T47D (cell line): ENCODE data around the gene AXIN1.
"Not testable (repeated sequence)": the region's sequence is repeated elsewhere in the genome, so short reads cannot be mapped to it uniquely, and the experiment has no call there.

Source experiments
- DNase-seq, 2 experiments: peaks; one replicate each; pipeline versions ENCODE4 v3.0.0 to v3.0.0-alpha.2; 2011 to 2012; ENCODE audit warnings: low read depth in 1 of 2, low spot score in 1 of 2
- JUND ChIP-seq: IDR thresholded peaks from 2 replicates; pipeline ENCODE4 v1.6.1; 2012; ENCODE audit warnings: low read depth
- in situ Hi-C: cut with HindIII; loops from 2 replicates; pipeline ENCODE4 v1.10.0; 2016; ENCODE audit warnings: low sequenced_read_pairs, low pct_unique_long_range_greater_than_20kb

Gene AXIN1

GRCh38 chr16:369866-370436, 17.4 kb upstream of the AXIN1 start:
- DNase-seq: no peak

GRCh38 chr16:369275-369865, 16.8 kb upstream of the AXIN1 start:
- in situ Hi-C loops: no loop called here
- no peak for TF ChIP-seq JUND
- DNase-seq: no peak

More at GRCh38 chr16:369866-370436, 17.4 kb upstream of the AXIN1 start:
- in situ Hi-C loops: no loop called here
- TF ChIP-seq JUND: no peak

- DNase-seq: no peak
- in situ Hi-C loops: no loop called here
- TF ChIP-seq JUND: no peak
These were observed 16.1 kb upstream of the AXIN1 start for GRCh38 chr16:368388-369158.

GRCh38 chr16:367333-367903, 14.9 kb upstream of the AXIN1 start:
- TF ChIP-seq JUND: no peak
- DNase-seq: no peak
- in situ Hi-C loops: no loop called here

GRCh38 chr16:366476-366875, 14.0 kb upstream of the AXIN1 start:
- in situ Hi-C loops: no loop called here
- TF ChIP-seq JUND: no peak
- no peak for DNase-seq

- no peak for TF ChIP-seq JUND
- DNase-seq: no peak
- in situ Hi-C loops: no loop called here
These were observed 12.3 kb upstream of the AXIN1 start for GRCh38 chr16:364595-365491.

GRCh38 chr16:363766-364490, 11.4 kb upstream of the AXIN1 start:
- TF ChIP-seq JUND: no peak
- in situ Hi-C loops: no loop called here
- DNase-seq: no peak

- no peak for DNase-seq
- in situ Hi-C loops: no loop called here
- TF ChIP-seq JUND: no peak
These were observed 10.7 kb upstream of the AXIN1 start for GRCh38 chr16:363110-363765.

- DNase-seq, in situ Hi-C loops: not testable (repeated sequence)
These were observed 10.1 kb upstream of the AXIN1 start for GRCh38 chr16:362702-362999.

- in situ Hi-C loops: no loop called here
- no peak for TF ChIP-seq JUND
These were observed 9.6 kb upstream of the AXIN1 start for GRCh38 chr16:361872-362701.

GRCh38 chr16:361341-361871, 8.9 kb upstream of the AXIN1 start:
- in situ Hi-C loops: no loop called here
- no peak for DNase-seq

More at GRCh38 chr16:361872-362701, 9.6 kb upstream of the AXIN1 start:
- DNase-seq: peak; percentile 91 to 97

More at GRCh38 chr16:361341-361871, 8.9 kb upstream of the AXIN1 start:
- TF ChIP-seq JUND: no peak
